Upper lobe of right lung (tissue), 1 donor: ENCODE data around the gene ZNF354C. TPM values are rescaled to one million over a fixed set of nuclear protein-coding genes. Genes with fewer than 3 reads are reported as not detected.

Source experiments
- ATAC-seq: fragments of 200-7000 bp; cut with Tn5 transposase; one replicate; pipeline ENCODE4 v1.9.1; 2020; ENCODE audit warnings: mild to moderate bottlenecking, moderate library complexity
- DNase-seq: peaks from one replicate; pipeline ENCODE4 v3.0.0-alpha.2; 2020
- H3K27ac ChIP-seq: fragments of 200-600 bp; one replicate; pipeline ENCODE4 v1.8.0; 2022
- H3K27me3 ChIP-seq: fragments of 200-600 bp; one replicate; pipeline ENCODE4 v1.8.0; 2022; ENCODE audit warnings: mild to moderate bottlenecking
- H3K36me3 ChIP-seq: fragments of 200-600 bp; one replicate; pipeline ENCODE4 v1.8.0; 2022
- H3K4me1 ChIP-seq: fragments of 200-600 bp; one replicate; pipeline ENCODE4 v1.8.0; 2022
- H3K4me3 ChIP-seq: fragments of 200-600 bp; one replicate; pipeline ENCODE4 v1.8.0; 2022; ENCODE audit warnings: mild to moderate bottlenecking
- H3K9me3 ChIP-seq: fragments of 200-600 bp; one replicate; pipeline ENCODE4 v1.8.0; 2022
- intact Hi-C: fragments of 100-400 bp; cut with DNase I; formaldehyde crosslinking; loops from one replicate; pipeline ENCODE4 v1.11.0; 2022
- total RNA-seq: library from RNA; stranded (reverse); fragmentation: NEBNext Ultra II Directional; extraction: Animal tissue kit (Norgen Biotek cat#: 25700); gene quantifications from one replicate; pipeline ENCODE4 v1.2.1, GENCODE V29; 2021
- TF ChIP-seq, protein P1 (sequence below): fragments of 200-600 bp; IDR thresholded peaks from one replicate; pipeline ENCODE4 v1.8.0; 2022; ENCODE audit warnings: antibody characterized with exemption
- donor health status: DM: no; HTN: yes; CAD: no; lungs with severe emphysema.

ZNF354C gene
- total RNA-seq, 1 donor from 2014 or later, result 6.7 TPM

DNA sequence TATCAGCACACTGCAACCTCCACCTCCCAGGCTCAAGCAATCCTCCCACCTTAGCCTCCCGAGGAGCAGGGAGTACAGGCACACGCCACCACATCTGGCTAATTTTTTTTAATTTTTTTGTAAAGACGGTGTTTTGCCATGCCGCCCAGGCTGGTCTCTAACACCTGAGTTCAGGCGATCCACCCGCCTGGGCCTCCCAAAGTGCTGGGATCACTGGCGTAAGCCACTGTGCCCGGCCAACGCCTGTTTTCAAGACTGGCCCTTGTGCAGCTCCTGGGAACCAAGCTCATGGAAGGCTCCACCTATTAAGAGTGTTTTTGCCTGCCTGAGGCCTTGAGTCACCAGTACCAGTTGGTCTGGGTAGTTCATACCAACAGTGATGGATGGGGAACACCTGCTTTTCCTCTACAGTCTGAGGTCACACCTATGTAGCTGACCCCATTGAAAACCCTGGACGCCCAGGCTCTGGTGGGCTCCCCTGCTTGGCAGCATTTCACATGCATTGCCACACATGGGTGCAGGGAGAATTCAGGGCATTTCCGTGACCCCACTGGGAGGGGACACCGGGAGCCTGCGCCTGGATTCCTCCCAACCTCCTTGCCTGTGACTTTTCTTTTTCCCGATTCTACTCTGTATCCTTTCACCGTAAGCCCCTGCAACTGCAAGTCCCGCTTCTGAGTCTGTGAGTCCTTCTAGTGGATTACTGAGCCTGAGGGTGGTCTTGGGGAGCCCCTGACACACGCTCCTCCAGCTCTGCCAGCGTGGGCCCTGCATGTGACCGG is 63.5 kb downstream of the ZNF354C start:
- no peaks in the 10 kb centered on the region for H3K9me3 ChIP-seq
- no peaks in the 10 kb centered on the region for H3K4me1 ChIP-seq
- H3K4me3 ChIP-seq, result no peak overlapping the region
- no peak overlapping the region for H3K27ac ChIP-seq
- no peaks in the 10 kb centered on the region for H3K36me3 ChIP-seq
- intact Hi-C loops, result no loop called here
- TF ChIP-seq, protein P1, sequence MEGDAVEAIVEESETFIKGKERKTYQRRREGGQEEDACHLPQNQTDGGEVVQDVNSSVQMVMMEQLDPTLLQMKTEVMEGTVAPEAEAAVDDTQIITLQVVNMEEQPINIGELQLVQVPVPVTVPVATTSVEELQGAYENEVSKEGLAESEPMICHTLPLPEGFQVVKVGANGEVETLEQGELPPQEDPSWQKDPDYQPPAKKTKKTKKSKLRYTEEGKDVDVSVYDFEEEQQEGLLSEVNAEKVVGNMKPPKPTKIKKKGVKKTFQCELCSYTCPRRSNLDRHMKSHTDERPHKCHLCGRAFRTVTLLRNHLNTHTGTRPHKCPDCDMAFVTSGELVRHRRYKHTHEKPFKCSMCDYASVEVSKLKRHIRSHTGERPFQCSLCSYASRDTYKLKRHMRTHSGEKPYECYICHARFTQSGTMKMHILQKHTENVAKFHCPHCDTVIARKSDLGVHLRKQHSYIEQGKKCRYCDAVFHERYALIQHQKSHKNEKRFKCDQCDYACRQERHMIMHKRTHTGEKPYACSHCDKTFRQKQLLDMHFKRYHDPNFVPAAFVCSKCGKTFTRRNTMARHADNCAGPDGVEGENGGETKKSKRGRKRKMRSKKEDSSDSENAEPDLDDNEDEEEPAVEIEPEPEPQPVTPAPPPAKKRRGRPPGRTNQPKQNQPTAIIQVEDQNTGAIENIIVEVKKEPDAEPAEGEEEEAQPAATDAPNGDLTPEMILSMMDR, result no peak
- ATAC-seq (no peak), DNase-seq (peak; percentile 46)
- no peaks in the 10 kb centered on the region for H3K27me3 ChIP-seq

DNA sequence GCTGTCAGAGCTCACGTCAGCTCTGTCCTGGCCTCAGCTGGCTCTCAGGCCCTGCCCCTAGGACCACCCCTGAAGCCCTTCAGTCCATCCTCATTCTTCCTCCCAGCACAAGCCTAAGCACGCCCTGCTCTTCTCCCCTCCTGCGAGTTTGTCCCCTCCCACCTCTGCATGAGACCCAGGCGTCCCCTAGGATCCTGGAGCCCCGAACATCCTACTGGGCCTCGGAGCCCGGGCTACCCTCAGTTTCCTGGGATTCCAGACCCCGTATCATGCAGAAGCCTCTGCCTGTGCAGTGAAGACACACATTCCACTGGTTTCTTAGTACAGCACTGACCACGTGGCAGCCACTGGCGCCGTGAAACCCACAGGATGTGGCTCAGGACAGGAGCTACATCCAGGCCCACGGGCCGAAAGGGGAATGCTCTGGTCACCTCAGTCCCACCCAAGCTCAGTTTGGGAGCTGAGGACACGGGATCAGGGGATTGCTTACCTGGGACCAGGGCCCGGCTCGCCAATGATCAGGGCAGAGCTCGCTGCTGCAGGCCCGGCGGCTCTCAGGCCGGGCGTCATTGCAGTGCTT is 64.2 kb downstream of the ZNF354C start:
- no peak for ATAC-seq
- intact Hi-C loops, result no loop called here
- no peak for DNase-seq

GRCh38 chr5:179124853-179125788 is 64.9 kb downstream of the ZNF354C start:
- intact Hi-C loops, result no loop called here
- Histone ChIP-seq H3K9me3 (no peaks in the 10 kb centered on the region), H3K27me3 (no peaks in the 10 kb centered on the region), H3K4me3 (no peak overlapping the region), H3K36me3 (no peaks in the 10 kb centered on the region), H3K4me1 (no peaks in the 10 kb centered on the region), H3K27ac (no peak overlapping the region)
- DNase-seq, result peak; percentile 52
- TF ChIP-seq, protein P1, result no peak
- no peak for ATAC-seq

More for the DNA sequence above, 64.2 kb downstream of the ZNF354C start:
- no peaks in the 10 kb centered on the region for H3K27me3 ChIP-seq
- H3K4me1 ChIP-seq, result no peaks in the 10 kb centered on the region
- H3K27ac ChIP-seq, result no peak overlapping the region
- TF ChIP-seq, protein P1, result no peak
- H3K36me3 ChIP-seq, result no peaks in the 10 kb centered on the region
- H3K9me3 ChIP-seq, result no peaks in the 10 kb centered on the region
- no peak overlapping the region for H3K4me3 ChIP-seq

DNA sequence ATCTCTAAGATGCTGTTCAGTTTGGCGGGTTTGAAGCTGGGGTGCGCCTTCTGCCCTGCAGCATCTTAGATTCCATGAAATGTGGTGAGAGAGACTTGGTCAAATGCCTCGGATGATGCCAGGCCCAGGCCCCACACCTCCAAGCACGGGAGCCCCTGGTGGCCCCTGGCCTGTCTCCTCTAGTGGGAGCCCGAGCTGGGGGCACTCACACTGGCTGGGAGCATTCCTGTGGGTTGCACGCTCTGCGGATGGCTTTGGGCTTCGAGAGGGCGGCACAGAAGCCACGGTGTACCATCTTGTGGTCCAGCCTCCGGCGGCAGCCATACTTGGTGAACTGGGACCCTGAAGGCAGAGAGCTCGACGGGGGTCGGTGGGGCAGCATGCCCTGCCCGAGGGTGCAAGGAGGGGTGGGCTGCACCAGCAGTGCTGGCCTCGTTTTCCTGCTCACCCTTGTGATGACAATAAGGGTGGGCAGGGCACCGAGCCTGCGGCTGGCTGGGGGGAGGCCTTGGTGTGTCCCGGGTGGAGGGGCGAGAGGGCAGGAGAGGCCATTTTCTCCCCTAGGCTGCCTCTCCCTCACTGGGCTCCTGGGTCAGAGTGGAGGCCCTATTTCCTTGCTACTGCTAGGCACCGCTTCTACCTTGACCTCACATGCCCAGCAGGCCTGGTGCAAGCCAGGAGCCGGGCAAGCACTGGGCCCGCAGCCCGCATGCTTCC is 65.8 kb downstream of the ZNF354C start:
- no peaks in the 10 kb centered on the region for H3K4me1 ChIP-seq
- H3K36me3 ChIP-seq, result no peaks in the 10 kb centered on the region
- DNase-seq (peak; percentile 50), ATAC-seq (no peak)
- intact Hi-C loops, result no loop called here
- TF ChIP-seq, protein P1, result no peak
- H3K9me3 ChIP-seq, result no peaks in the 10 kb centered on the region
- no peak overlapping the region for H3K4me3 ChIP-seq
- no peaks in the 10 kb centered on the region for H3K27me3 ChIP-seq
- H3K27ac ChIP-seq, result no peak overlapping the region

DNA sequence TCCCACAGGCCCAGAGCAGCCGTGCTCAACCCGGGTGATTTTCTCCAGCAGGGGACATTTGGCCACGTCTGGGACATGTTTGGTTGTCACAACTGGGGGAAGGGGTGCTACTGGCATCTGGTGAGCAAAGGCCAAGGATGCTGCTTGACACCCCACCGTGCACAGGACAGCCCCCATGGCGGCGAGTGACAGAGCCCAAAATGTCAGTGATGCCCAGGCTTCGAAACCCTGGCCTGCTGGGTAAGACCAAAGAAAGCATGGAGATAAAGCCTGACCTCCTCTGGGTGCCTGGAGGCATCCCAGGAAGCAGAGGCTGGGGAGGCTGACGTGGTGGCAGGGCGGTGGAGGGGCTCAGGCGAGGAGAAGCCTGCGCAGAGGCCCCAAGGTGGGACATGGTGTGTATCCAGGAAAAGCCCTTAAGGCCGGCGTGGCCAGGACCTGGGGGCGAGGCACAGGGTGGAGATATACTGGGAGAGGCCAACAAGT is 66.4 kb downstream of the ZNF354C start:
- TF ChIP-seq, protein P1, result no peak
- DNase-seq (peak; percentile 44), ATAC-seq (no peak)
- Histone ChIP-seq H3K27me3 (no peaks in the 10 kb centered on the region), H3K27ac (no peak overlapping the region), H3K4me1 (no peaks in the 10 kb centered on the region), H3K36me3 (no peaks in the 10 kb centered on the region), H3K4me3 (no peak overlapping the region), H3K9me3 (no peaks in the 10 kb centered on the region)
- intact Hi-C loops, result no loop called here
